K562 (cell line): ENCODE results near the gene RASGRP4. TPM values are rescaled to one million over a fixed set of nuclear protein-coding genes. Genes with fewer than 3 reads are reported as not detected.

Source experiments
- ATAC-seq: fragments of 200-7000 bp; cut with Tn5 transposase; 3 replicates; pipeline ENCODE4 v1.9.1; 2020; ENCODE audit warnings: moderate library complexity
- BruUV-seq: library from RNA; stranded (reverse); fragments of 400-500 nt; replicated peaks from 2 replicates; lab custom pipeline; 2021; lab: Mats Ljungman, UMichigan
- CTCF ChIA-PET: fragments of 300-600 bp; formaldehyde crosslinking; extraction: SDS; loops from one replicate; lab custom pipeline; 2021; ENCODE audit warnings: low intra/inter-chr PET ratio; lab: Yijun Ruan, JAX
- POLR2A ChIA-PET: fragments of 300-600, 350-650 bp; sonication (Branson Sonifier 250); formaldehyde crosslinking; extraction: SDS; loops from one replicate; lab custom pipeline; 2021; ENCODE audit warnings: antibody characterized with exemption, inconsistent platforms; lab: Yijun Ruan, JAX
- DNase-seq, 4 experiments: peaks; one replicate each; pipeline versions ENCODE4 v3.0.0 to v3.0.0-alpha.2; 2011 to 2018; ENCODE audit warnings: low spot score in 3 of 4, mixed read lengths in 3 of 4; ENCODE audit errors: extremely low read depth in 1 of 4
- FAIRE-seq: peaks from 2 replicates; lab custom pipeline; 2011; peaks lifted over from hg19 to GRCh38; lab: Jason Lieb, UNC
- H2AFZ ChIP-seq: 2 replicates; pipeline ENCODE4 v1.6.0; 2011; ENCODE audit warnings: low read depth, low read length, control low read depth, inconsistent platforms
- H3K27ac ChIP-seq: fragments of 200-600 bp; 3 replicates; pipeline ENCODE4 v1.8.0; 2011; ENCODE audit warnings: low read depth, mild to moderate bottlenecking, control low read depth, inconsistent platforms, low read length, moderate library complexity, mixed read lengths; ENCODE audit errors: extremely low read depth
- H3K27me3 ChIP-seq, 2 experiments: fragments of 300-600 bp in 1 of 2; 2 replicates in 1 of 2; 3 replicates in 1 of 2; pipeline versions ENCODE4 v1.6.0 to v1.8.0; 2011; ENCODE audit warnings: inconsistent platforms in 2 of 2, low read length in 2 of 2, mild to moderate bottlenecking in 1 of 2, mixed read lengths in 1 of 2, moderate library complexity in 1 of 2; ENCODE audit not compliant: control insufficient read depth in 2 of 2, insufficient read depth in 2 of 2
- H3K36me3 ChIP-seq: fragments of 300-600 bp; 3 replicates; pipeline ENCODE4 v1.8.0; 2011; ENCODE audit warnings: mild to moderate bottlenecking, low read length, inconsistent platforms; ENCODE audit not compliant: control insufficient read depth, insufficient read depth
- H3K4me1 ChIP-seq, 2 experiments: fragments of 200-600 bp in 1 of 2; replicated peaks in 1 of 2; 2 replicates in 1 of 2; 3 replicates in 1 of 2; pipeline versions ENCODE4 v1.5.1 to v1.8.0; 2011; ENCODE audit warnings: inconsistent platforms in 2 of 2, low read length in 2 of 2, mild to moderate bottlenecking in 1 of 2, mixed read lengths in 1 of 2, moderate library complexity in 1 of 2; ENCODE audit not compliant: control insufficient read depth in 2 of 2, insufficient read depth in 2 of 2
- H3K4me2 ChIP-seq: 2 replicates; pipeline ENCODE4 v1.6.1; 2011; ENCODE audit warnings: low read length, control low read depth, inconsistent platforms, mixed read lengths; ENCODE audit not compliant: insufficient read depth
- H3K4me3 ChIP-seq: fragments of 200-600 bp; sonication (generic), shearing (Covaris generic); 2 replicates; pipeline ENCODE4 v1.5.1; 2016; ENCODE audit warnings: control low read depth, inconsistent platforms
- H3K79me2 ChIP-seq: fragments of 200-600 bp; 3 replicates; pipeline ENCODE4 v1.8.0; 2011; ENCODE audit warnings: low read length, inconsistent platforms; ENCODE audit not compliant: control insufficient read depth, insufficient read depth
- H3K9ac ChIP-seq, 2 experiments: 2 replicates each; pipeline versions ENCODE4 v1.6.0 to v1.6.1; 2011; ENCODE audit warnings: low read depth in 2 of 2, low read length in 2 of 2, control low read depth in 1 of 2, inconsistent platforms in 1 of 2, mild to moderate bottlenecking in 1 of 2, mixed read lengths in 1 of 2; ENCODE audit not compliant: insufficient read depth in 1 of 2
- H3K9me1 ChIP-seq: one replicate; pipeline ENCODE4 v1.6.0; 2011; ENCODE audit warnings: inconsistent platforms, mild to moderate bottlenecking, low read length, moderate library complexity; ENCODE audit not compliant: control insufficient read depth, insufficient read depth
- H3K9me3 ChIP-seq: replicated peaks from 2 replicates; pipeline ENCODE4 v1.5.1; 2011; ENCODE audit warnings: low read depth, low read length, inconsistent platforms; ENCODE audit not compliant: control insufficient read depth, insufficient read depth
- H4K20me1 ChIP-seq: replicated peaks from 2 replicates; pipeline ENCODE4 v1.6.1; 2011; ENCODE audit warnings: low read length, inconsistent platforms, mixed read lengths; ENCODE audit not compliant: control insufficient read depth, insufficient read depth
- ATF3 ChIP-seq, 2 experiments: fragments of 450-650 bp in 1 of 2; sonication (generic) in 1 of 2; formaldehyde crosslinking in 1 of 2; IDR thresholded peaks in 1 of 2; conservative IDR thresholded peaks in 1 of 2; 2 replicates each; pipeline versions ENCODE4 v1.6.1 to v1.8.1; 2016 to 2023; ENCODE audit warnings: mild to moderate bottlenecking in 2 of 2, moderate library complexity in 2 of 2, inconsistent platforms in 1 of 2, missing genetic modification reagents in 1 of 2
- GABPB1 ChIP-seq: sonication (generic); formaldehyde crosslinking; IDR thresholded peaks from 2 replicates; pipeline ENCODE4 v1.8.0; 2022; ENCODE audit warnings: mild to moderate bottlenecking, missing genetic modification reagents
- SP1 ChIP-seq: sonication (generic); formaldehyde crosslinking; IDR thresholded peaks from 2 replicates; pipeline ENCODE4 v1.8.1; 2022; ENCODE audit warnings: mild to moderate bottlenecking, missing genetic modification reagents
- WGBS: fragments of 100-300 bp; shearing (Covaris generic); methylation state at CpG from one replicate; pipeline ENCODE4 v1.1.6; 2016; ENCODE audit warnings: low coverage, mixed read lengths; ENCODE audit not compliant: insufficient coverage; ENCODE audit errors: missing lambda C conversion rate; 5-methylcytosine and 5-hydroxymethylcytosine counted together
- in situ Hi-C: fragments of 300-500 bp; cut with MboI; formaldehyde crosslinking; loops from 4 replicates; pipeline ENCODE4 v1.15.0; 2018; ENCODE audit warnings: inconsistent platforms, mixed read lengths
- intact Hi-C: fragments of 100-400 bp; cut with micrococcal nuclease; formaldehyde crosslinking; loops from 2 replicates; pipeline ENCODE4 v1.14.2; 2022
- polyA plus RNA-seq, 8 experiments: library from polyadenylated mRNA; depleted of rRNA in 4 of 8; stranded (reverse) in 5 of 8; unstranded in 3 of 8; fragments of >200 nt; fragmentation: Nextera tagmentation in 2 of 8; fragmentation: Illumina TruSeq in 1 of 8; extraction: Ambion mirVana in 2 of 8; extraction: Trizol in 1 of 8; gene quantifications; 2 replicates each; pipeline versions ENCODE4 v1.2.1 to v1.2.3, GENCODE V29; 2011 to 2014; ENCODE audit warnings: inconsistent platforms in 1 of 8, missing spikeins in 1 of 8
- total RNA-seq, 7 experiments: library from RNA; depleted of rRNA in 6 of 7; stranded (reverse); fragments of >200 nt in 6 of 7; fragmentation: Illumina TruSeq in 2 of 7; extraction: Trizol in 2 of 7; gene quantifications; 2 replicates each; pipeline versions ENCODE4 v1.2.1 to v1.2.3, GENCODE V29; 2011 to 2021; ENCODE audit warnings: low replicate concordance in 1 of 7

The RASGRP4 gene
- total and polyA plus RNA-seq, 9 of the 15 experiments (the other 6 are each of a cell fraction or from before 2014, with no cell fraction given) = 0.39 to 4.6 (median 3.8) TPM

GRCh38 chr19:38444026-38444425, 18.0 kb upstream of the RASGRP4 start:
- no peaks in the 10 kb centered on the region for H3K9me1 ChIP-seq

More at GRCh38 chr19:38444026-38444425, 18.0 kb upstream of the RASGRP4 start:
- H3K4me2 ChIP-seq = no peak overlapping the region
- 73% methylated on average over 6 of the region's 7 CpGs for WGBS
- no peak overlapping the region for H3K4me3 ChIP-seq
- no peak for FAIRE-seq
- no TSS peak for BruUV-seq
- ATAC-seq = no peak
- H3K27ac ChIP-seq = no peak overlapping the region
- ChIA-PET POLR2A (interaction anchor here (0.6 kb wide), 1 partner anchor 41 kb away, joined by 3 read pairs; the partner anchor contains the start of gene FAM98C), CTCF (no interaction called here)
- in situ Hi-C loops = no loop called here
- no peaks in the 10 kb centered on the region for H4K20me1 ChIP-seq
- no peak for DNase-seq
- H3K27me3 ChIP-seq = no peaks in the 10 kb centered on the region
- H3K79me2 ChIP-seq = no peaks in the 10 kb centered on the region
- H3K9me3 ChIP-seq = no peaks in the 10 kb centered on the region
- no peak overlapping the region for H2AFZ ChIP-seq
- H3K9ac ChIP-seq = no peak overlapping the region; a peak in 1 of 4 replicates
- peaks cover 13% of the 10 kb centered on the region; the same call in 1 of the 3 replicates for H3K36me3 ChIP-seq
- peaks cover 0 to 28% of the 10 kb centered on the region in 2 experiments; a peak in 2 of 5 replicates for H3K4me1 ChIP-seq
- TF ChIP-seq GABPB1 (CRISPR knock-in tag) (no peak), SP1 (CRISPR knock-in tag) (no peak), ATF3 (IDR thresholded peaks at IDR 0.05) (peak; percentile 52; the same call in 1 of the 2 replicates), ATF3 (CRISPR knock-in tag; conservative IDR thresholded peaks at IDR 0.05) (no peak)
- TF ChIP-seq, all 486 proteins: peak for 1
- intact Hi-C loops = no loop called here
